ENCODE results near the gene RSPO4. TPM values are rescaled to one million over a fixed set of nuclear protein-coding genes. Genes with fewer than 3 reads are reported as not detected.

Gene RSPO4
- total RNA-seq, 1 donor from 2014 or later, result under 0.01 TPM

- FAIRE-seq, result no peak
- no peak for DNase-seq (ENCODE audit: low spot score in 2 of 2)
Observed at GRCh38 chr20:972256-972655, 29.9 kb downstream of the RSPO4 start.

GRCh38 chr20:971346-971745, 30.8 kb downstream of the RSPO4 start:
- FAIRE-seq, result no peak
- DNase-seq (ENCODE audit: low spot score in 2 of 2), result no peak

- FAIRE-seq, result no peak
- no peak for DNase-seq (ENCODE audit: low spot score in 2 of 2)
Observed at GRCh38 chr20:969868-970267, 32.2 kb downstream of the RSPO4 start.

- FAIRE-seq (no peak), DNase-seq (ENCODE audit: low spot score in 2 of 2) (no peak)
Observed at GRCh38 chr20:967796-968742, 34.0 kb downstream of the RSPO4 start.

- no peak for FAIRE-seq
- no peak for DNase-seq (ENCODE audit: low spot score in 2 of 2)
Observed at GRCh38 chr20:965956-966355, 36.2 kb downstream of the RSPO4 start.

GRCh38 chr20:963795-964194, 38.3 kb downstream of the RSPO4 start:
- FAIRE-seq (no peak), DNase-seq (ENCODE audit: low spot score in 2 of 2) (no peak)

- no peak for FAIRE-seq
- DNase-seq (ENCODE audit: low spot score in 2 of 2), result no peak
Observed at GRCh38 chr20:962683-963082, 39.4 kb downstream of the RSPO4 start.

GRCh38 chr20:962223-962622, 39.9 kb downstream of the RSPO4 start:
- no peak for DNase-seq (ENCODE audit: low spot score in 2 of 2)
- no peak for FAIRE-seq

GRCh38 chr20:961768-962167, 40.3 kb downstream of the RSPO4 start:
- FAIRE-seq, result no peak
- no peak for DNase-seq (ENCODE audit: low spot score in 2 of 2)

- FAIRE-seq, result no peak
- DNase-seq (ENCODE audit: low spot score in 2 of 2), result no peak
Observed at GRCh38 chr20:959996-960615, 42.0 kb downstream of the RSPO4 start.

GRCh38 chr20:958936-959815, 42.9 kb downstream of the RSPO4 start:
- no peak for FAIRE-seq
- DNase-seq (ENCODE audit: low spot score in 2 of 2), result no peak

- FAIRE-seq (no peak), DNase-seq (ENCODE audit: low spot score in 2 of 2) (no peak)
Observed at GRCh38 chr20:957544-957943, 44.6 kb downstream of the RSPO4 start.

GRCh38 chr20:956330-956951, 45.7 kb downstream of the RSPO4 start:
- FAIRE-seq, result no peak
- DNase-seq (ENCODE audit: low spot score in 2 of 2), result peak; percentile 70 to 82

- FAIRE-seq, result no peak
Observed at GRCh38 chr20:955656-956055, 46.5 kb downstream of the RSPO4 start.

GRCh38 chr20:955111-955510, 47.0 kb downstream of the RSPO4 start:
- FAIRE-seq, result no peak
- no peak for DNase-seq (ENCODE audit: low spot score in 2 of 2)

More at GRCh38 chr20:955656-956055, 46.5 kb downstream of the RSPO4 start:
- no peak for DNase-seq (ENCODE audit: low spot score in 2 of 2)

GRCh38 chr20:953742-954141, 48.4 kb downstream of the RSPO4 start:
- FAIRE-seq (no peak), DNase-seq (ENCODE audit: low spot score in 2 of 2) (no peak)

- DNase-seq (ENCODE audit: low spot score in 2 of 2), result no peak
- FAIRE-seq, result no peak
Observed at GRCh38 chr20:952196-952795, 49.8 kb downstream of the RSPO4 start.

- DNase-seq (ENCODE audit: low spot score in 2 of 2) (no peak), FAIRE-seq (no peak)
Observed at GRCh38 chr20:951384-952169, 50.5 kb downstream of the RSPO4 start.

- no peak for DNase-seq (ENCODE audit: low spot score in 2 of 2)
- FAIRE-seq, result no peak
Observed at GRCh38 chr20:949717-950116, 52.4 kb downstream of the RSPO4 start.

All from frontal cortex (tissue), 4 donors.